HG02588 (cell line): Measurements from ENCODE around the gene CES4A.

Experiments
- ATAC-seq: cut with Tn5 transposase; IDR thresholded peaks from one replicate; pipeline ENCODE4 v1.9.1; 2021; ENCODE audit warnings: mild to moderate bottlenecking, moderate library complexity; ENCODE audit not compliant: unreplicated experiment

Gene CES4A

GRCh38 chr16:67017810-67018488 is 29.6 kb downstream of the CES4A start:
- peak; percentile 84 for ATAC-seq

GRCh38 chr16:67019171-67019570 is 30.8 kb downstream of the CES4A start:
- no peak for ATAC-seq

- no peak for ATAC-seq
These were observed 32.9 kb downstream of the CES4A start for GRCh38 chr16:67021321-67021720.

GRCh38 chr16:67022531-67023214 is 34.3 kb downstream of the CES4A start:
- no peak for ATAC-seq

- ATAC-seq, result no peak
These were observed 35.3 kb downstream of the CES4A start for GRCh38 chr16:67023689-67024088.

- ATAC-seq, result no peak
These were observed 36.2 kb downstream of the CES4A start for GRCh38 chr16:67024384-67025209.

- ATAC-seq, result no peak
These were observed 36.8 kb downstream of the CES4A start for GRCh38 chr16:67025210-67025550.

GRCh38 chr16:67026570-67026969 is 38.2 kb downstream of the CES4A start:
- ATAC-seq, result no peak

GRCh38 chr16:67027046-67027445 is 38.7 kb downstream of the CES4A start:
- no peak for ATAC-seq

- no peak for ATAC-seq
These were observed 39.8 kb downstream of the CES4A start for GRCh38 chr16:67028167-67028695.

- ATAC-seq, result peak; percentile 73
These were observed 40.4 kb downstream of the CES4A start, which contains the start of gene CBFB for GRCh38 chr16:67028696-67029253. Gene CBFB (plus strand): TSS chr16:67029149. CDS start chr16:67029408, 259 bp downstream.

- peak; percentile 38 for ATAC-seq
These were observed 41.1 kb downstream of the CES4A start for GRCh38 chr16:67029254-67030096.

- ATAC-seq, result no peak
These were observed 42.0 kb downstream of the CES4A start for GRCh38 chr16:67030221-67030962.

GRCh38 chr16:67034487-67034886 is 46.1 kb downstream of the CES4A start:
- ATAC-seq, result no peak

GRCh38 chr16:67035364-67035763 is 47.0 kb downstream of the CES4A start:
- no peak for ATAC-seq

GRCh38 chr16:67036323-67036741 is 47.9 kb downstream of the CES4A start:
- no peak for ATAC-seq

- no peak for ATAC-seq
These were observed 51.1 kb downstream of the CES4A start for GRCh38 chr16:67039260-67040020.

GRCh38 chr16:67040166-67040565 is 51.8 kb downstream of the CES4A start:
- ATAC-seq, result no peak

GRCh38 chr16:67040906-67041305 is 52.5 kb downstream of the CES4A start:
- ATAC-seq, result no peak
